GM21367 (cell line): Measurements from ENCODE around the gene C2CD5.
A peak's percentile ranks its signal among the peaks of the same experiment; 100 is the strongest.
"Not testable (repeated sequence)": the region's sequence is repeated elsewhere in the genome, so short reads cannot be mapped to it uniquely, and the experiment has no call there.

Source experiments
- ATAC-seq: cut with Tn5 transposase; IDR thresholded peaks from one replicate; pipeline ENCODE4 v1.9.1; 2021; ENCODE audit not compliant: unreplicated experiment

C2CD5 gene

DNA sequence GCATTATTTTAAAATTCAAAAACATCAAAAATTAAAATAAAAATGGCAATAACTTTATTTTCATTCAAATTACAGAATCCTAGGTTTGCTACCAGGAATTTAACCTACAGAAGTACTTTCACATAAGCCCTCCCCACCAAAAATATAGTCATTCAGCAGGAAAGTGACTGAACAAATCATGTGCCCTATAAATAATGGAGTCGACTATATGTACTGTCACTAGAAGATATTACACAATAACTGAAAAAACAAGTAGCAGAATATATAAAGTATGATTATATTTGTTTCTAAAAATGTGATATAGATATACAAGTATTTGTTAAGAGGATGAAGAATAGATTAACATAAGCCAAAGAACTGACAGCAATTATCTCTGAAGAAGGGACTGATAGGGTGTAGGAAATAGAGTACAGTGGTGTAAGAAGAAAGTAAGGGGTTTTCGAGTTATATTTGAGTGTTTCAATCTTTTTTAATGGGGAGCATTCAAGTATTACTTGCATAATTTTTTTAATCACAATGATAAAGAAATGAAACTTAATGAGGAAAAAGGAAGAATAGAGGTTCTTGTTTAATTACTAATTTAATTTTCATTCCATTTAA is 7.9 kb downstream of the C2CD5 start:
- ATAC-seq = no peak

- no peak for ATAC-seq
These were observed 8.9 kb downstream of the C2CD5 start for GRCh38 chr12:22535478-22535877.

- no peak for ATAC-seq
These were observed 9.3 kb downstream of the C2CD5 start for GRCh38 chr12:22535038-22535437.

- ATAC-seq = no peak
These were observed 11.2 kb downstream of the C2CD5 start for GRCh38 chr12:22533155-22533554.

GRCh38 chr12:22532317-22532716 is 12.0 kb downstream of the C2CD5 start:
- ATAC-seq = no peak

GRCh38 chr12:22531205-22531604 is 13.1 kb downstream of the C2CD5 start:
- ATAC-seq = no peak

DNA sequence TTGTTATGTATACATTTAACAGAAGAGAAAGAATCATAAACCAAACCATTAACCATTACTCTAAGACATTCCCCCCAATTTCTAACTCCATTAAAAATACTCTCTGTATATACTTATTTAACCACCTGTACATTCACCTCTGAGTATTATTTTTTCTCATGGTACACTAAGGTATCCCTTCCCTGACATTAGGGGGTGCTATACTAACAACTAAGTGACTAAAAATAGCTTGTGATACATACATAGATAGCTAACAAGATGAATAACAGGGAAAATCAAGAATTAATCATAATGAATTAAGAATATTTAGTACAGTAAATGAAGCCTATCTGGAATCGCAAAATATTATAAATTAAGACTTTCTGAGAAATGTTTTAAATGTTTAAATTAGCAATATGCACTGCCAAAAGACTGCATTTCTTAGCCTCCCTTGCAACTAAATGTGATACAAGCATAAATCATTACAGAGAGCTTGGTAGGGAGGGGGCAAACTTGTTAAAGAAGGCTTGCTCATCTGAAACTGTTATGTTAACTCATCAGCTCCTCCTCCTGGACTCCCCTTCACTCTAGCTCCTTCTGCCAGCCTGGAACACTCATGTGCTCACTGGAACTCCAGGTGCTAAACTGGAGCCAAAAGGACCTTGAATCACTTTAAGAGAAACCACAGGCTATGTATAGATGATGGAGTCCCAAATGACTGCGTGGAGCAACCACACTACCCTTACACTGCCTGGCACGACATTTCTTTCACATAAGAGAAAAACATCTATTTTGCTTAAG is 14.9 kb downstream of the C2CD5 start:
- ATAC-seq = peak; percentile 89

- ATAC-seq = no peak
These were observed 16.3 kb downstream of the C2CD5 start for GRCh38 chr12:22527999-22528398.

DNA sequence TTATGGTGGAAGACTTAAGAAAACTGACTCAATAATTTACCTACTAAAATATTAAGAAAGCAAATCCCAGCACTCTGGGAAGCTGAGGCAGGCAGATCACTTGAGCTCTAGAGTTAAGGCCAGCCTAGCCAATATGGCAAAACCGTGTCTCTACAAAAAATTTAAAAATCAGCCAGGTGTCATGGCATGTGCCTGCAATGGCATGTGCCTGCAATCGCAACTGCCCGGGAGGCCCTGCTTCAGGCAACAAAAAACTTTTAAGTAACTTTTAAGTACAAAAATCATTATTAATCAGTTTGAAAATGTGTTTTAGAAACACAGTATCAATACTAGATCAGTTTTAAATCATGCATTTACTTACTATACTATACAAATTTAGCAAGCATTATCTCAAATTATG is 17.5 kb downstream of the C2CD5 start:
- no peak for ATAC-seq

- ATAC-seq = no peak
These were observed 18.9 kb downstream of the C2CD5 start for GRCh38 chr12:22525426-22525825.

DNA sequence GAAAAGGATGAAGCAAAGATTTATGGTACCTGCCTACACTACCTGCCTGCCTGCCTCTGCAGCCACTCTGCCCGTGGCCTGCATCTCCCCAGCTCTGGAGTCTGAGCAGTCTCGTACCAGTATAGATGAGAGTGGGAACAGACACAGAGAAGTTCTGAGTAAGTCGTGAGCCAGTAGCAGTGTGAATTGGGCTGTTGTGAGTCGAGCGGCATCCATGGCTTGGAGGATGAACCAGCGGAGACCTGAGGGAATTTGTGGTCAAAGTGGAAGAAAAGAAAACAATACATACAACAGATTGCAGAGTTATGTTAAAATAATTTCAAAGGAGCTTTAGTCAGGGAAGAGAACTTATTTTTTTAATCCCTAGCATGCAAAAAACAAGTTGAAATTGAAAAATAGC is 25.3 kb downstream of the C2CD5 start:
- ATAC-seq = no peak

DNA sequence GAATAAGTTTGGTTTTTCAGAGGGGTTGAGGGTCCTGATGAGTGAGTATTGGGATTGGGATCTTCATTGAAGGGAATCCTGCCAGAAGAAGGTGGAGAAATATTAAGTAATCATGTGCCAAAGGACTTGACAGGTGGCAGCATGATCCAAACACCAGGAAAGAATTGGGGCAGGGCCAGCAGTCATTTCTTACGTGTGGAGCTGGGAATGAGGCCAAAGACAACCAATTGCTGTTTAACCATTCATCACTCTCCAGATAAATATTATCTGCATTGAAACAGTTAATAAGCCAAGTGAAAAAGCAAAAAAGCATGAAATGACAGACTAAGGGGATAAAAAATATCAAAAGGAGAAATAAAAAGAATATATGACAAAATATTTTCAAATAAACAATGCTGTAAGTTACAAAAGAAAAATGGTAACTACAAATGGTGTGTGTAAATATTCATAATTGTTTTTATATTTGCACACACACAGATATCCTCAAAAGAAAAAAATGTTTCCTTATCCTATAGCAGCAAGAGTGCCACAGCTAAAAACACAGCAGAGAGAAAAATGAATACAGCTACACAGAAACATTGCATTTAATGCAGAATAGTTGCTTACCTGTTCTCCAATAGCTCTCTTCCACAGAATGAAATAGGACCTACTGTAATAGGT is 26.2 kb downstream of the C2CD5 start:
- no peak for ATAC-seq

DNA sequence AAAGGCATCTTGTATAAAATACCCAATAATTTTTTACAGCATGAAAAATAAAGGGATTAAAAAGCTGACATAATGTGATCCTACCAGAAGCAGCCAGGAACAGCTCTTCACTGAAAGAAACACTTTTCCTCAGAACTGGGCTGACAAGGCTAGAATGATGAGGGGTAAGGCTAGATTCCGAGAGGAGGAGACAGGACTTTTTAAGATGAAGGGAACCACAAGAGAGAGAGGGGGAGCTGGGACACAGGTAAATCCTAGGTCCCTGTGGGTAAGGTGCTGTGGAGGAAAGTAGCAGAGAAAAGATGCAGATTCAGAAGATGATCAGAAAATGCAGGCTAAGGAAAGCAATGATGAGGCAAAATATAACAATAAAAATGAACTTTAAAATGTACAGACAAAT is 29.5 kb downstream of the C2CD5 start:
- ATAC-seq = no peak

DNA sequence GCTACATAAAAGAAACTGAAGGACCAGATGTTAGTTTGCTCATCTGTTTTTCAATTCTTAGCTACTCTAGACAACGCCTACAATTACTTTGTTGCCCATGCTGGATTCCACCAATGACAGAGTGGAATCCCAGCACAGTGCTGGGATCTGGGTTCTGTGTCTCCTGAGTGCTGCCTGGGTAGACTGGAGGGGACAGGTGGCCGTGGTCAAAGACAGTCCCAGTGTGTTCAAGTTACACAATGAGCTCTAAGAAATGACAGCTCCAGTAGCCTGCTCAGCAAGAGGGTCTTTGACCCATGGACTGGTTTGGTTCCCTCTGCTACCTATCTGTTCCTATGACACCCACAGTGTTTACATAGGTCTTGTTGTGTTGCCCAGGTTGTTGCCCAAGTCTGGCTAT is 38.5 kb downstream of the C2CD5 start:
- ATAC-seq = no peak

GRCh38 chr12:22500100-22500499 is 44.2 kb downstream of the C2CD5 start:
- ATAC-seq = no peak

DNA sequence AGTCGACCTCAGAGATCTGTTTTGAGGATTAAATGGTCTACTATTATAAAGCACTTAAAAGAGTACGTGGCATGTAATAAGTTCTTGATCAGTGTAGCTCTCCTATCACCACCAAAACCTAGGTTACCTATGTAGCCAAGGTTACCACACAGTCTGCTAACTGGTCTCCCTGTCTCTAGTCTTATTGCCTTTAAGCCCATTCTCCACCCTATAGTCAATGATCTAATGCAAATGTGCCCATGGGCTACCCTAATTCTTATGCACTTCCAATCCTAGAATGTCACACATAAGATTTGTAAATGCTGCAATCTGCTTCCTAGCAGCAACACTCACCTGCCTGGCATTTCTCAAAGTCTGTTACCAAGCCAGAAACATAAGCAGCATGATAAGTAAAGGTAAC is 44.9 kb downstream of the C2CD5 start:
- ATAC-seq = no peak

DNA sequence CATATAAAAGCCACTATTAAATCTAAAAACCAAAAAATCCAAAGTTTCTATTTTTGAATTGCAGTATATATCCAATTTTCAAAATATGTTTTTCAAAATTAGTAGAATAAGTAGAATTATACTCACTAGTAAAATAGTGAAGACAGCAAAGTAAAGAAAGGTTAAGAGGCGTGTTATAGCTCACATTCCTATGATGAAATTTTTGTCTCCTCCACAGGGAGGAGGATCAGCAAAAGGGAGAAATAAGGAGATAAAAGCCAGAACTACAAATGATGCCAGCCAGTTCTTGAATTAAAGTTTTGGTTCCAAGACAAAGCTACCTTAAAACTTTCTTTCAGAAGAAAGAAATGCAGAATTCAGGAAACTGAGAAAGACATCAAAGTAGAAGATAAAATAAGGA is 50.0 kb downstream of the C2CD5 start:
- no peak for ATAC-seq

DNA sequence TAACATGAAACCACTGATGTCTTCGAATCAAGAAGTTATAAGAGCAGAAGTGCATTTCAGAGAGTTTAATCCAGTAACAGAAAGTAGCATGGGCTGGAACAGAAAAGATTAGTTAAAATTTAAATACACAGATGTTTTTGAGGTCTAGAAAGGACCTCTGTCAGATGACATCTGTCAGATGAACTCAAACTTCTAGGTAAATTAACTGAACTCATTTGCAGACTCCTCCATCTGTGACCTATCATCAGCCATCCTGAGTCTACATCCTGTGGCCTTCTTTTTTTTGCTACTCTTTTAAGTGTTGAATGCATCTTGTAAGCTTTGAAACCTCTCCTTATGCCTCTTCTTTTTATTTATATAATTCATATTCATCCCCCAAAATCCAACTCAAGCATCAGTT is 53.3 kb downstream of the C2CD5 start:
- no peak for ATAC-seq

GRCh38 chr12:22488478-22488877 is 55.9 kb downstream of the C2CD5 start:
- no peak for ATAC-seq

GRCh38 chr12:22487683-22488082 is 56.7 kb downstream of the C2CD5 start:
- ATAC-seq = not testable (repeated sequence)

DNA sequence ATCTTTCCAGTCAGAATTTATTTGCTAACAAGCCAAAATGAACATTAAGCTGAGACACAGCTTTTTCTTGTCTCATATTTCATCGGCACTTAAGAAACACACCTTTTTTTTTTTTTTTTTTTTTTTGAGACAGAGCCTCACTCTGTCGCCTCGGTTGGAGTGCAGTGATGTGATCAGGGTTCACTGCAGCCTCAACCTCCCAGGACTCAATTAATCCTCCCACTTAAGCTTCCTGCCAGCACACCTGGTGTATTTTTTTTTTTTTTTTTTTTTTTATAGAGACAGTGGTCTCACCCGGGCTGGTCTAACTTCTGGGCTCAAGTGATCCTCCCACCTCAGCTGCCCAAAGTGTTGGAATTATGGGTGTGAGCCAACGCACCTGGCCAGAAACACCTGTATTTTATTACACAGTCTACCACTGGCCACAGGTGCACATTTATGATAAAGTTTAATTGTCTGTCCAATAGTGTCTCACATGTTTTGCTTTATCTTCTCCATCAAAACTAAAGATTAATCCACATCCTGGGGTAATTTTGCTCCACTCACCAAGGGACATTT is 62.7 kb downstream of the C2CD5 start:
- no peak for ATAC-seq

DNA sequence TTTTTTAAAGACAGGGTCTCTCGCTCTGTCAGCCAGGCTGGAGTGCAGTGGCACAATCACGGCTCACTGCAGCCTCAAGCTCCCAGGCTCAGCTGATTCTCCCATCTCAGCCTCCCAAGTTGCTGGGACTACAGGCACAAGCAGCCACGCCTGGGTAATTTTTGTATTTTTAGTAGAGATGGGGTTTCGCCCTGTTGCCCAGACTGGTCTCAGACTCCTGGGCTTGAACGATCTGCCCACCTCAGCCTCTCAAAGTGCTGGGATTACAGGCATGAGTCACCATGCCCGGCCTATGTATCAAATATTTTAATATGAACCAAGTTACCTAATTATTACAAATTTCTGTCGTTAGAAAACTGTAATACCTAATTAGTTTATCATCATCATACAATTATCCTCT is 63.5 kb downstream of the C2CD5 start:
- not testable (repeated sequence) for ATAC-seq
